WTC11 (cell line): ENCODE measurements around the gene PXN. TPM values are rescaled to one million over a fixed set of nuclear protein-coding genes. Genes with fewer than 3 reads are reported as not detected.

Experiments used
- ATAC-seq: fragments of 200-7000 bp; cut with Tn5 transposase; 2 replicates; pipeline ENCODE4 v1.10.0; 2021; ENCODE audit warnings: mild to moderate bottlenecking, moderate library complexity
- CTCF ChIA-PET: fragments of 300-600 bp; sonication (Branson Sonifier 250); formaldehyde crosslinking; loops from one replicate; lab custom pipeline; 2021; ENCODE audit warnings: antibody characterized with exemption; lab: Charles Lee
- POLR2A ChIA-PET: fragments of 350-600 bp; sonication (Branson Sonifier 250); formaldehyde crosslinking; loops from one replicate; lab custom pipeline; 2021; ENCODE audit warnings: antibody characterized with exemption; lab: Charles Lee
- DNase-seq: peaks from one replicate; pipeline ENCODE4 v3.0.0; 2021; ENCODE audit warnings: low spot score
- H3K27ac Mint-ChIP-seq: 2 replicates; pipeline ENCODE4 v1.8.0; 2021; ENCODE audit warnings: mixed read lengths
- H3K27me3 Mint-ChIP-seq: 2 replicates; pipeline ENCODE4 v1.8.0; 2021; ENCODE audit warnings: low read depth, mild to moderate bottlenecking, moderate library complexity, mixed read lengths
- H3K36me3 Mint-ChIP-seq: 2 replicates; pipeline ENCODE4 v1.8.0; 2021; ENCODE audit warnings: mixed read lengths
- H3K4me1 Mint-ChIP-seq: 2 replicates; pipeline ENCODE4 v1.8.0; 2022; ENCODE audit warnings: mixed read lengths
- H3K4me3 Mint-ChIP-seq: 2 replicates; pipeline ENCODE4 v1.8.0; 2021; ENCODE audit warnings: mild to moderate bottlenecking, moderate library complexity, mixed read lengths
- H3K9me3 Mint-ChIP-seq: 2 replicates; pipeline ENCODE4 v1.8.0; 2021; ENCODE audit warnings: mixed read lengths
- CREM ChIP-seq: sonication (generic); formaldehyde crosslinking; IDR thresholded peaks from 2 replicates; pipeline ENCODE4 v1.8.1; 2022; ENCODE audit warnings: mild to moderate bottlenecking, missing genetic modification reagents, moderate library complexity
- ESRRA ChIP-seq: sonication (generic); formaldehyde crosslinking; IDR thresholded peaks from 2 replicates; pipeline ENCODE4 v1.8.1; 2022; ENCODE audit warnings: mild to moderate bottlenecking, missing genetic modification reagents, borderline replicate concordance
- FOXJ3 ChIP-seq: sonication (generic); formaldehyde crosslinking; IDR thresholded peaks from 2 replicates; pipeline ENCODE4 v1.9.0; 2021; ENCODE audit warnings: missing genetic modification reagents, mild to moderate bottlenecking, borderline replicate concordance
- GABPB1 ChIP-seq: sonication (generic); formaldehyde crosslinking; IDR thresholded peaks from 2 replicates; pipeline ENCODE4 v1.8.1; 2023; ENCODE audit warnings: mild to moderate bottlenecking, missing genetic modification reagents
- HMGA2 ChIP-seq: fragments of 250-450 bp; sonication (Bioruptor Pico); IDR thresholded peaks from 2 replicates; pipeline ENCODE4 v1.4.0; 2021; ENCODE audit warnings: mild to moderate bottlenecking, moderate library complexity
- IRF2 ChIP-seq: sonication (generic); formaldehyde crosslinking; IDR thresholded peaks from 2 replicates; pipeline ENCODE4 v1.8.0; 2022; ENCODE audit warnings: low read depth, missing genetic modification reagents, borderline replicate concordance
- JAZF1 ChIP-seq: fragments of 250-450 bp; sonication (Bioruptor Pico); IDR thresholded peaks from 2 replicates; pipeline ENCODE4 v1.9.0; 2021; ENCODE audit warnings: moderate library complexity, mild to moderate bottlenecking, inconsistent platforms
- NFE2L1 ChIP-seq: sonication (generic); formaldehyde crosslinking; IDR thresholded peaks from 2 replicates; pipeline ENCODE4 v1.8.1; 2023; ENCODE audit warnings: missing genetic modification reagents
- NR2C2 ChIP-seq: sonication (generic); formaldehyde crosslinking; IDR thresholded peaks from 2 replicates; pipeline ENCODE4 v1.8.0; 2022; ENCODE audit warnings: mild to moderate bottlenecking, missing genetic modification reagents
- NR3C1 ChIP-seq: sonication (generic); formaldehyde crosslinking; conservative IDR thresholded peaks from 2 replicates; pipeline ENCODE4 v1.8.1; 2023; ENCODE audit warnings: low read depth, mild to moderate bottlenecking, missing genetic modification reagents
- PRRX2 ChIP-seq: fragments of 250-450 bp; sonication (Bioruptor Pico); IDR thresholded peaks from 2 replicates; pipeline ENCODE4 v1.8.0; 2021; ENCODE audit warnings: mild to moderate bottlenecking
- SMAD3 ChIP-seq: sonication (generic); formaldehyde crosslinking; IDR thresholded peaks from 2 replicates; pipeline ENCODE4 v1.8.0; 2022; ENCODE audit warnings: missing genetic modification reagents, mild to moderate bottlenecking, borderline replicate concordance
- SOX15 ChIP-seq: fragments of 250-450 bp; sonication (Bioruptor Pico); IDR thresholded peaks from 2 replicates; pipeline ENCODE4 v1.9.0; 2021; ENCODE audit warnings: mild to moderate bottlenecking
- ZBTB21 ChIP-seq: sonication (generic); formaldehyde crosslinking; IDR thresholded peaks from 2 replicates; pipeline ENCODE4 v1.8.1; 2023; ENCODE audit warnings: mild to moderate bottlenecking, missing genetic modification reagents, borderline replicate concordance
- ZNF121 ChIP-seq: sonication (generic); formaldehyde crosslinking; IDR thresholded peaks from 2 replicates; pipeline ENCODE4 v1.8.0; 2023; ENCODE audit warnings: missing genetic modification reagents
- ZNF219 ChIP-seq: sonication (generic); formaldehyde crosslinking; IDR thresholded peaks from 2 replicates; pipeline ENCODE4 v1.8.0; 2023; ENCODE audit warnings: missing genetic modification reagents, mild to moderate bottlenecking, borderline replicate concordance
- ZNF263 ChIP-seq: sonication (generic); formaldehyde crosslinking; IDR thresholded peaks from 2 replicates; pipeline ENCODE4 v1.8.1; 2022; ENCODE audit warnings: low read depth, mild to moderate bottlenecking, moderate library complexity, missing genetic modification reagents
- ZNF317 ChIP-seq: sonication (generic); formaldehyde crosslinking; IDR thresholded peaks from 2 replicates; pipeline ENCODE4 v1.8.1; 2023; ENCODE audit warnings: low read depth, mild to moderate bottlenecking, moderate library complexity, missing genetic modification reagents, borderline replicate concordance
- ZNF416 ChIP-seq: fragments of 250-450 bp; sonication (Bioruptor Pico); IDR thresholded peaks from 2 replicates; pipeline ENCODE4 v1.9.0; 2021; ENCODE audit warnings: mild to moderate bottlenecking, inconsistent platforms
- total RNA-seq: library from RNA; stranded (reverse); gene quantifications from 3 replicates; pipeline ENCODE4 v1.2.3, GENCODE V29; 2021
- TF ChIP-seq, protein P1 (sequence below): sonication (generic); formaldehyde crosslinking; IDR thresholded peaks from 2 replicates; pipeline ENCODE4 v1.8.1; 2023; ENCODE audit warnings: mild to moderate bottlenecking, moderate library complexity, missing genetic modification reagents
- TF ChIP-seq, protein P2 (sequence below): fragments of 250-450 bp; sonication (Bioruptor Pico); conservative IDR thresholded peaks from 2 replicates; pipeline ENCODE4 v1.9.0; 2021; ENCODE audit warnings: mild to moderate bottlenecking
- TF ChIP-seq, protein P3 (sequence below): fragments of 250-450 bp; sonication (Bioruptor Pico); IDR thresholded peaks from 2 replicates; pipeline ENCODE4 v1.9.0; 2021; ENCODE audit warnings: mild to moderate bottlenecking
- TF ChIP-seq, protein P4 (sequence below): sonication (generic); formaldehyde crosslinking; IDR thresholded peaks from 2 replicates; pipeline ENCODE4 v1.8.0; 2022; ENCODE audit warnings: missing genetic modification reagents
- TF ChIP-seq, protein P5 (sequence below): fragments of 250-450 bp; sonication (Bioruptor Pico); IDR thresholded peaks from 2 replicates; pipeline ENCODE4 v1.8.0; 2021; ENCODE audit warnings: mild to moderate bottlenecking
- TF ChIP-seq, protein P6 (sequence below): sonication (generic); formaldehyde crosslinking; IDR thresholded peaks from 2 replicates; pipeline ENCODE4 v1.8.1; 2023; ENCODE audit warnings: mild to moderate bottlenecking, missing genetic modification reagents

Gene PXN
- total RNA-seq, 1 experiment from 2014 or later = 132 TPM

DNA sequence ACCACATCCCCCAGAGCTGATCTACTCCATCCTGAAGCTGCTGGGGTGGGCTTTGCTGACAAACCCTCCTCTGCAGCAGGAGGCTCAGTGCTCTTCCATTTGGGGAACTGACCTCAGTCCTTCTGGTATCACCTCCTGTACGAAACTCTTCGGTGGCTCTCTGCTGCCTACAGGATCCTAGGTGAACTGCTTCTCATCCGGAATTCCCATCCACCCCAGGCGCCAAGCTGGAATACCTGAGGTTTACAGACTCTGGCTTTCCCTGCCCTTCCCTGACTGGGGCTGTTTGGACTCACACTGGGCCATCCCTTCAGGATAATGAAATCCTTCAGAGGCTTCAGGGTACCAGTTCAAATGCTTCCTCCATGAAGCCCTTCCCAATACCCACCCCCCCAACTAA, 97.2 kb downstream of the PXN start:
- ATAC-seq (no peak), DNase-seq (no peak)
- H3K27ac Mint-ChIP-seq = no peak overlapping the region
- no peaks in the 10 kb centered on the region for H3K9me3 Mint-ChIP-seq
- TF ChIP-seq SOX15 (CRISPR knock-in tag) = no peak
- TF ChIP-seq ZBTB21 (CRISPR knock-in tag) = no peak
- TF ChIP-seq SMAD3 (CRISPR knock-in tag) = no peak
- TF ChIP-seq JAZF1 (CRISPR knock-in tag) = no peak
- no peak for TF ChIP-seq NR2C2
- no peak for TF ChIP-seq ESRRA (CRISPR knock-in tag)
- TF ChIP-seq, protein P1, sequence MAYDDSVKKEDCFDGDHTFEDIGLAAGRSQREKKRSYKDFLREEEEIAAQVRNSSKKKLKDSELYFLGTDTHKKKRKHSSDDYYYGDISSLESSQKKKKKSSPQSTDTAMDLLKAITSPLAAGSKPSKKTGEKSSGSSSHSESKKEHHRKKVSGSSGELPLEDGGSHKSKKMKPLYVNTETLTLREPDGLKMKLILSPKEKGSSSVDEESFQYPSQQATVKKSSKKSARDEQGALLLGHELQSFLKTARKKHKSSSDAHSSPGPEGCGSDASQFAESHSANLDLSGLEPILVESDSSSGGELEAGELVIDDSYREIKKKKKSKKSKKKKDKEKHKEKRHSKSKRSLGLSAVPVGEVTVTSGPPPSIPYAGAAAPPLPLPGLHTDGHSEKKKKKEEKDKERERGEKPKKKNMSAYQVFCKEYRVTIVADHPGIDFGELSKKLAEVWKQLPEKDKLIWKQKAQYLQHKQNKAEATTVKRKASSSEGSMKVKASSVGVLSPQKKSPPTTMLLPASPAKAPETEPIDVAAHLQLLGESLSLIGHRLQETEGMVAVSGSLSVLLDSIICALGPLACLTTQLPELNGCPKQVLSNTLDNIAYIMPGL (CRISPR knock-in tag) = no peak
- TF ChIP-seq FOXJ3 (CRISPR knock-in tag) = no peak
- TF ChIP-seq, protein P2, sequence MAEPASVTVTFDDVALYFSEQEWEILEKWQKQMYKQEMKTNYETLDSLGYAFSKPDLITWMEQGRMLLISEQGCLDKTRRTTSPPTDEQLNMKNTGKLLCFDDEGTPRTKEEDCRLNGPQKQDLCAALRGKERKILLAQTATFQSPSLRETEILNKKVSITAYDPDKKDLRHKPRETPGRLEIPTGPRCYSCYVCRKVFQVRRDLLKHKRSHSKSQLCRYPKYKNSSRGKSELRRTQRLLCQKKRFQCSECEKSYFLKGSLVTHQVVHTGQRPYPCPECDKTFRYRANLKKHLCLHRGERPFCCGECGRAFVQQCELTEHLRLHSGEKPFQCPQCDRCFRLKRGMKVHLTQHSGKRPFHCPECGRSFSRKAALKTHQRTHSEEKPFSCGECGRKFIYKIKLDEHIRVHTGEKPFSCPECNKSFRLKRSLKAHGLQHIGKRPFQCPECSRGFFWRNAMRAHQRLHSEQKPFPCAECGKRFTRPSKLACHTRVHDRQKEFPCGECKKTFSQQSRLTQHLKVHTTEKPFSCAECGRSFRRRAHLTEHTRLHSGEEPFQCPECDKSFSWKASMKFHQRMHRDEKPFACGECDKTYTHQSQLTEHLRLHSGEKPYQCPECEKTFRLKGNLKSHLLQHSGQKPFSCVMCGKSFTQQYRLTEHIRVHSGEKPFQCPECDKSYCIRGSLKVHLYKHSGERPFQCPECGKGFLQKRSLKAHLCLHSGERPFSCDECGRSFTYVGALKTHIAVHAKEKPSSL (CRISPR knock-in tag) = no peak
- TF ChIP-seq, protein P3, sequence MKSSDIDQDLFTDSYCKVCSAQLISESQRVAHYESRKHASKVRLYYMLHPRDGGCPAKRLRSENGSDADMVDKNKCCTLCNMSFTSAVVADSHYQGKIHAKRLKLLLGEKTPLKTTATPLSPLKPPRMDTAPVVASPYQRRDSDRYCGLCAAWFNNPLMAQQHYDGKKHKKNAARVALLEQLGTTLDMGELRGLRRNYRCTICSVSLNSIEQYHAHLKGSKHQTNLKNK (CRISPR knock-in tag) = no peak
- no peak for TF ChIP-seq ZNF263
- no peak for TF ChIP-seq PRRX2 (CRISPR knock-in tag)
- no peak for TF ChIP-seq IRF2 (CRISPR knock-in tag)
- TF ChIP-seq, protein P4, sequence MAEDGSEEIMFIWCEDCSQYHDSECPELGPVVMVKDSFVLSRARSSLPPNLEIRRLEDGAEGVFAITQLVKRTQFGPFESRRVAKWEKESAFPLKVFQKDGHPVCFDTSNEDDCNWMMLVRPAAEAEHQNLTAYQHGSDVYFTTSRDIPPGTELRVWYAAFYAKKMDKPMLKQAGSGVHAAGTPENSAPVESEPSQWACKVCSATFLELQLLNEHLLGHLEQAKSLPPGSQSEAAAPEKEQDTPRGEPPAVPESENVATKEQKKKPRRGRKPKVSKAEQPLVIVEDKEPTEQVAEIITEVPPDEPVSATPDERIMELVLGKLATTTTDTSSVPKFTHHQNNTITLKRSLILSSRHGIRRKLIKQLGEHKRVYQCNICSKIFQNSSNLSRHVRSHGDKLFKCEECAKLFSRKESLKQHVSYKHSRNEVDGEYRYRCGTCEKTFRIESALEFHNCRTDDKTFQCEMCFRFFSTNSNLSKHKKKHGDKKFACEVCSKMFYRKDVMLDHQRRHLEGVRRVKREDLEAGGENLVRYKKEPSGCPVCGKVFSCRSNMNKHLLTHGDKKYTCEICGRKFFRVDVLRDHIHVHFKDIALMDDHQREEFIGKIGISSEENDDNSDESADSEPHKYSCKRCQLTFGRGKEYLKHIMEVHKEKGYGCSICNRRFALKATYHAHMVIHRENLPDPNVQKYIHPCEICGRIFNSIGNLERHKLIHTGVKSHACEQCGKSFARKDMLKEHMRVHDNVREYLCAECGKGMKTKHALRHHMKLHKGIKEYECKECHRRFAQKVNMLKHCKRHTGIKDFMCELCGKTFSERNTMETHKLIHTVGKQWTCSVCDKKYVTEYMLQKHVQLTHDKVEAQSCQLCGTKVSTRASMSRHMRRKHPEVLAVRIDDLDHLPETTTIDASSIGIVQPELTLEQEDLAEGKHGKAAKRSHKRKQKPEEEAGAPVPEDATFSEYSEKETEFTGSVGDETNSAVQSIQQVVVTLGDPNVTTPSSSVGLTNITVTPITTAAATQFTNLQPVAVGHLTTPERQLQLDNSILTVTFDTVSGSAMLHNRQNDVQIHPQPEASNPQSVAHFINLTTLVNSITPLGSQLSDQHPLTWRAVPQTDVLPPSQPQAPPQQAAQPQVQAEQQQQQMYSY (CRISPR knock-in tag) = no peak
- no peak for TF ChIP-seq ZNF121
- TF ChIP-seq HMGA2 (CRISPR knock-in tag) = no peak
- ChIA-PET POLR2A (interaction anchor here (0.6 kb wide), 1 partner anchor 50 kb away, joined by 3 read pairs; no protein-coding TSS in a partner anchor), CTCF (interaction anchor here (1.4 kb wide), 1 partner anchor 97 kb away, joined by 3 read pairs; the partner anchor contains the start of gene PXN)
- no peaks in the 10 kb centered on the region for H3K27me3 Mint-ChIP-seq
- no peaks in the 10 kb centered on the region for H3K4me1 Mint-ChIP-seq
- peaks cover 60% of the 10 kb centered on the region for H3K36me3 Mint-ChIP-seq
- no peak overlapping the region for H3K4me3 Mint-ChIP-seq

DNA sequence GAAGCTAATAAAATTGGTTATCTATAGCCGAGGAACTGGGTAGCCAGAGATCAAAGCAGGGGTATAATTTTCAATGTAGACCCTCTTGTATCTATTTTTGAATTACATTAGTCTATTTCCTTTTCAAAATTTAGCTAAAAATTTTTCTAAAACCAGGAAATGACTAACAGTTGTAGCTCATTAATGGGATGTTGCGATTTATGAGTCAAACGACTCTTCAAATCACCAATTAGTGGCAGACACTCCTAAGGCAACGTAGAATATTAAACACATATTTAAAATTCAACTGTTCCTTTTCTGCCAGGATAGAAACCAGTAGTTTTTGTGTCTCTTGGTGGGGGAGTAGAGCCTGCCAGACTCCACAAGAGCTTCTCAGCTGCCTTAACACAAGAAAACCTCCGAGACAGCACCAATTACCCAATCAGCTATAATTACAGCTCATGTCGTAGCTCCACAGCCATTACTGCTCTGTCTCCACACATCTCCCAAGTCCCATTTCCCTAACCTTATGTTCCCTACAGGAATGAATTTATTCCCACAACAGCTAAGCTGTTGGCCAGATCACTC, 97.9 kb downstream of the PXN start:
- Mint-ChIP-seq H3K9me3 (no peaks in the 10 kb centered on the region), H3K4me3 (no peak overlapping the region), H3K27me3 (no peaks in the 10 kb centered on the region), H3K27ac (no peak overlapping the region), H3K4me1 (no peaks in the 10 kb centered on the region), H3K36me3 (peaks cover 59% of the 10 kb centered on the region)
- CTCF ChIA-PET = interaction anchor here (1.4 kb wide), 2 partner anchors 60 to 98 kb away, joined by 3 to 5 read pairs; partner anchors contain the start of gene PXN
- POLR2A ChIA-PET = interaction anchor here (0.6 kb wide), 1 partner anchor 49 kb away, joined by 3 read pairs; no protein-coding TSS in a partner anchor
- DNase-seq = no peak
- no peak for ATAC-seq
- TF ChIP-seq NR3C1 (CRISPR knock-in tag) (no peak), GABPB1 (CRISPR knock-in tag) (no peak), NFE2L1 (CRISPR knock-in tag) (no peak), NR2C2 (no peak), ZNF416 (CRISPR knock-in tag) (no peak), CREM (CRISPR knock-in tag) (no peak), ESRRA (CRISPR knock-in tag) (no peak), ZNF317 (CRISPR knock-in tag) (no peak), ZNF219 (no peak)
- TF ChIP-seq, protein P5, sequence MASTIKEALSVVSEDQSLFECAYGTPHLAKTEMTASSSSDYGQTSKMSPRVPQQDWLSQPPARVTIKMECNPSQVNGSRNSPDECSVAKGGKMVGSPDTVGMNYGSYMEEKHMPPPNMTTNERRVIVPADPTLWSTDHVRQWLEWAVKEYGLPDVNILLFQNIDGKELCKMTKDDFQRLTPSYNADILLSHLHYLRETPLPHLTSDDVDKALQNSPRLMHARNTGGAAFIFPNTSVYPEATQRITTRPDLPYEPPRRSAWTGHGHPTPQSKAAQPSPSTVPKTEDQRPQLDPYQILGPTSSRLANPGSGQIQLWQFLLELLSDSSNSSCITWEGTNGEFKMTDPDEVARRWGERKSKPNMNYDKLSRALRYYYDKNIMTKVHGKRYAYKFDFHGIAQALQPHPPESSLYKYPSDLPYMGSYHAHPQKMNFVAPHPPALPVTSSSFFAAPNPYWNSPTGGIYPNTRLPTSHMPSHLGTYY (CRISPR knock-in tag) = no peak
- TF ChIP-seq, protein P6, sequence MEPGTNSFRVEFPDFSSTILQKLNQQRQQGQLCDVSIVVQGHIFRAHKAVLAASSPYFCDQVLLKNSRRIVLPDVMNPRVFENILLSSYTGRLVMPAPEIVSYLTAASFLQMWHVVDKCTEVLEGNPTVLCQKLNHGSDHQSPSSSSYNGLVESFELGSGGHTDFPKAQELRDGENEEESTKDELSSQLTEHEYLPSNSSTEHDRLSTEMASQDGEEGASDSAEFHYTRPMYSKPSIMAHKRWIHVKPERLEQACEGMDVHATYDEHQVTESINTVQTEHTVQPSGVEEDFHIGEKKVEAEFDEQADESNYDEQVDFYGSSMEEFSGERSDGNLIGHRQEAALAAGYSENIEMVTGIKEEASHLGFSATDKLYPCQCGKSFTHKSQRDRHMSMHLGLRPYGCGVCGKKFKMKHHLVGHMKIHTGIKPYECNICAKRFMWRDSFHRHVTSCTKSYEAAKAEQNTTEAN (CRISPR knock-in tag) = no peak
